IPS DF 19.7 (cell line): ENCODE data around the gene PUS7L.
"Not testable (repeated sequence)": the region's sequence is repeated elsewhere in the genome, so short reads cannot be mapped to it uniquely, and the experiment has no call there.

Experiments
- DNase-seq: peaks from one replicate; pipeline ENCODE4 v3.0.0-alpha.2; 2013; ENCODE audit warnings: low read depth, low spot score

Gene PUS7L, protein sequence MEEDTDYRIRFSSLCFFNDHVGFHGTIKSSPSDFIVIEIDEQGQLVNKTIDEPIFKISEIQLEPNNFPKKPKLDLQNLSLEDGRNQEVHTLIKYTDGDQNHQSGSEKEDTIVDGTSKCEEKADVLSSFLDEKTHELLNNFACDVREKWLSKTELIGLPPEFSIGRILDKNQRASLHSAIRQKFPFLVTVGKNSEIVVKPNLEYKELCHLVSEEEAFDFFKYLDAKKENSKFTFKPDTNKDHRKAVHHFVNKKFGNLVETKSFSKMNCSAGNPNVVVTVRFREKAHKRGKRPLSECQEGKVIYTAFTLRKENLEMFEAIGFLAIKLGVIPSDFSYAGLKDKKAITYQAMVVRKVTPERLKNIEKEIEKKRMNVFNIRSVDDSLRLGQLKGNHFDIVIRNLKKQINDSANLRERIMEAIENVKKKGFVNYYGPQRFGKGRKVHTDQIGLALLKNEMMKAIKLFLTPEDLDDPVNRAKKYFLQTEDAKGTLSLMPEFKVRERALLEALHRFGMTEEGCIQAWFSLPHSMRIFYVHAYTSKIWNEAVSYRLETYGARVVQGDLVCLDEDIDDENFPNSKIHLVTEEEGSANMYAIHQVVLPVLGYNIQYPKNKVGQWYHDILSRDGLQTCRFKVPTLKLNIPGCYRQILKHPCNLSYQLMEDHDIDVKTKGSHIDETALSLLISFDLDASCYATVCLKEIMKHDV

DNA sequence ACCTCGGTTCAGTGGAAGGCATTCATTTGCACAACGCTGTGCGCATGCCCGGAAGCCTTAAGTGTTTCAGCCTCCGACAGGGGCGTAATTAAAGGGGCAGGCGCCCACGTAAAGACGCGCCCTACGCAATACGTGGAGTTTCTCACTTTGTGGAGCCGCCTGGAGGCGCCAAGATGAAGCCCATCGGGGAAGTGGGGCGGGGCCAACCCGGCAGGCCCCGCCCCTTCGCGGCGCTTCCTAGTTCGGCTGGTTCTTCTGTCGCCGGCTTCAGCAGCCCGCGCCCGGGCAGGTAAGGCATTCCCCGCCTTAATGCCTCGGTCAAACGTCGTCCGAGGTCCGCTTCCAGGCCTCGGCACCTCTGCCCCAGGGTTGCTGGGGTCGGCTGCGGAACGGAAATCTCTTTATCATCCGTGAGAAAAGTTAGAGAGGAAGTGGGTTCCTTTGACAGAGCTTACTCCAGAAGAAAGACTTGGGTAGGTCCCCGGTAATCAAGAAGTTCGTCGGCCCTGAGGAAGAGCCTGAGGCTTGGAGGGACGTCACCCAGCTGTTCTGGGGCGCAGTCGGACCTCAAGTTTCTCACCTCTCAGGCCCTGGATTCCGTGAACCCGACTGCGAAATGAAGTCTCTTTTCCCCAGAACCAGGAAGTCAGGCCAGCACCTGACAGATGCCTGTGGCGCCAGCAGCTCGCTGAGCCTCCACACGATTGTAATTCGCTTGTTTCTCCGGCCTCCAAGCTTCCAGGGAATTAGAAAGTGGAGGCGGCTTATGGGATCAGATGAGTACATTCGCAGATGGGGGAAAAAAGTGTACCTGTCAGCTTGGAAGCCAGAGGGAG, at the start of gene PUS7L, which contains the start of gene IRAK4:
Gene PUS7L, minus strand, starts transcription at position 63 of the 836 bp plus-strand sequence. CDS start 3,545 bp downstream, outside the sequence.
Gene IRAK4, plus strand, starts transcription at position 224 of the 836 bp plus-strand sequence. CDS start 9,161 bp downstream, outside the sequence.
- DNase-seq = peak; percentile 90

- DNase-seq = no peak
Measured at GRCh38 chr12:43807386-43807785, 48.8 kb upstream of the PUS7L start.

DNA sequence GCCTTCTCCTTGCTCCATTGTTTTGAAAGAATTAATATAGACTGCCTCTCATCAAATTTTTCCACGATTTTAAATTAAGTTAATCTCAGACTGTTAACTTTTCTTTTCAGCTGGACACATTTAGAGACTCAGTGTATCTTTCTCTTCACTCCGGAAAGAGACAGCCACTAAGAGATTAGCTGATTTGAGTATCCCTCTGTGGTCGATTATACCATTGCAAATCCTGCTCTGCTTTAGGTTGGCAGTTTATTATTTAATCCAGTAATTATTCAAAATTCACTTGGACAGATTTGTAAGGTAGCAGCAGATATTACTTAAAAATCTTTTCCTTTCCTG, 48.1 kb upstream of the PUS7L start:
- DNase-seq = no peak

- no peak for DNase-seq
Measured at GRCh38 chr12:43805860-43806736, 47.5 kb upstream of the PUS7L start, which contains the start of gene TWF1. Gene TWF1, minus strand, starts transcription at chr12:43806317. Its CDS starts 72 bp downstream, at chr12:43806245.

GRCh38 chr12:43805149-43805859, 46.7 kb upstream of the PUS7L start:
- no peak for DNase-seq

GRCh38 chr12:43797561-43798217, 39.1 kb upstream of the PUS7L start:
- no peak for DNase-seq

GRCh38 chr12:43795716-43796280, 37.2 kb upstream of the PUS7L start:
- no peak for DNase-seq

- DNase-seq = no peak
Measured at GRCh38 chr12:43789941-43790340, 31.4 kb upstream of the PUS7L start.

- no peak for DNase-seq
Measured at GRCh38 chr12:43786899-43787693, 28.5 kb upstream of the PUS7L start.

DNA sequence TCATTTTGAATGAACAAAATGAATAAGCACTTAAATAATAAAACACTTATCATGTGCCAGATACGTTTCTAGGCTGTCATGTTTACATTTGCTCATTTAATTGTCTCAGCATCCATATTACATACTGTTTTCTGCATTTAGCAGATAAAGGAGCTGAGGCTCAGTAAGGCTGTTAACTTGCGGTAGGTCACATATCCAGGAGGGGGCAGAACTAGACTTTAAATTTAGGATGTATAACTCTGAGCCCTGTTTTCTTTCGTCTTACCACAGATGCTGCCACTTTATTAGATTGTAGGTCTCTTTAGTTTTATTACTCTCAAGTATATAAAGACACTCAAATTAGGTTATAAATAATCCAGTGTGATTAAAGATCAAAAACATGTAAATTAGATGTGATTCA, 17.9 kb upstream of the PUS7L start:
- no peak for DNase-seq

DNA sequence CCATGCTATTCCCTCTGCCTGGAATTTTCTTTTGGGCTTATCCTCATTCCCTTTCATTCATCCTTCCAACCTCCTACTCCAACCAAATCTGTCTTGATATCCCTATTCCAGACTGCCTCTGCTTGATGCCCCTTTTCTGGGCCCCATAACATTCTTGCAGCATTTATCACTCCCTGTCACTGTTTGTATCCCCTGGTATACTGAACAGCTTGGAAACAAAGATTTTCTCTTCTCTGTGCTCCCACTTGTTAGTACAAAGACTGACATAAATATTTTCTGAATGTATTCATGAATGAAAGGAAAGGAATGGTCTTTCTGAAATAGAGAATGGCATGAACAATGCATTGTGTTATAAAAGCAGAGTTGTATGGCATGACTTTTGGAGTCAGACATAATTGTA, 7.7 kb upstream of the PUS7L start:
- DNase-seq = no peak

DNA sequence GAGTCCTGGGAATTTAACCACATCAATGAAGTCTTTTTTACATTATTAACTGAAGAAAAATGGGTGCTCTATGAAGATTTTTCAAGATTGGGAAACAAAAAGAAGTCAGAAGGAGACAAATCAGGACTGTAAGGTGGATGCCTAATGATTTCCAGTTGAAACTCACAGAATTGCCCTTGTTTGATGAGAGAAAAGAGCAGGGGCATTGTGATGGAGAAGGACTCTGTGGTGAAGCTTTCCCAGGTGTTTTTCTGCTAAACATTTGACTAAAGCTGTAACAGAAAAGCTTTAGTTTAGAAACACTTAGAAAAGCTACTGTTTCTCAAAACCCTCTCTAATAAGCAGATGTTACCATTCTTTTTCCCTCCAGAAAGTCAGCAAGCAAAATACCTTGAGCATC, 5.9 kb upstream of the PUS7L start:
- DNase-seq = no peak

DNA sequence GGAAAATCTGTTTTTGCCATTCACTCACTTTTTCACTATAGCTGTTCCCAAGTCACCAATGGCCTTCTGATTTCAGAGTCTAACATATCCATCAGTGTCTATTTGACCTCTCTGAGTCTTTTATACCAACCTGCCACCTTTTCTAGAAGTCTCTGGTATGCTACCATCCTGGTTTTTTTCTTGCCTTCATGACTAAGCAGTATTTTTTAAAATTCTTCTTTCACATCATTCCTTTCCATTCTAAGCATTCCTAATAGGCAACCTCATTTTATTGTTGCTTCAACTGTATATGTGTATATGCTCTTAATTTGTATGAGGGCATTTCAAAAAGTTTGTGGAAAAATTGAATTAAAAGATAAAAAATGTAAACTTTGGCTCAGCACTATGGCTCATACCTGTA, 5.2 kb upstream of the PUS7L start:
- DNase-seq = no peak

DNA sequence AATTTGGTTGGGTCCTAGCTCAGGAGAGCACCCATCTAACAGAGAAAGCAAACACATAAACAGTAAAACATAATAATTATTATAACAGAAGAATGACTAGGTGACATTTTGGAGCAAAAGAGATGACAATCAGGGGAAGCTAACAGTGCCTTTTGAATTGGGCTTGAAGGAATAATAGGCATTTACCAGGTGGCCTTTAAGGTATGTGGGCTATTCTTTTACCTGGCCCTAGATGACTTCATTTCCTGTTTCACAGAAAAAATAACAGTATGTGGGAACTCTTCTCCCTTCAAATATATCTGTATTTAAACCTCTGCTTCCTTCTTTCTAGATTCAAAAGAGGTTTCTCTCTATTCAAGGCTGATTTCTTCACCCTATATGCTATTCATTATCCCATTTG, 4.0 kb upstream of the PUS7L start:
- no peak for DNase-seq

DNA sequence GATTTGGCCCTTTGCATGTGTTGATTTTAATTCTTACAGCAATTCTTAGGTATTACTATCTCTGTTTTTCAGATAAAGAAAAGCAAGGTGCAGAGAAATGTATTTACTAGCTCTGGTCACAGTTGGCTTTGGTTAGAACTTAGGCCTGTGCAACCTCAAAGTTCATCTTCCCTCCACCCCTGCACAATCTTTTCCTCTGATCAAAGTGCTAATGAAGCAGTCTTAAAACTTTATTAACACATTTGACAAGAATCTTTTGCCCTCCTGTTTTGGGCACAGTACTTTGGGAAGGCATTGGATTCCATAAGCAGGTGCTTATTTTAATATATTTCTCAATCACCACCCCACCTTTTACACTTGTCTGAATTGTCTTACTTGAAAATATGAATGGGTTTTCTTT, 2.9 kb upstream of the PUS7L start:
- DNase-seq = no peak

GRCh38 chr12:43760396-43760795, 1.8 kb upstream of the PUS7L start:
- DNase-seq = no peak

GRCh38 chr12:43758247-43758727, 303 bp downstream of the PUS7L start:
- DNase-seq = no peak

DNA sequence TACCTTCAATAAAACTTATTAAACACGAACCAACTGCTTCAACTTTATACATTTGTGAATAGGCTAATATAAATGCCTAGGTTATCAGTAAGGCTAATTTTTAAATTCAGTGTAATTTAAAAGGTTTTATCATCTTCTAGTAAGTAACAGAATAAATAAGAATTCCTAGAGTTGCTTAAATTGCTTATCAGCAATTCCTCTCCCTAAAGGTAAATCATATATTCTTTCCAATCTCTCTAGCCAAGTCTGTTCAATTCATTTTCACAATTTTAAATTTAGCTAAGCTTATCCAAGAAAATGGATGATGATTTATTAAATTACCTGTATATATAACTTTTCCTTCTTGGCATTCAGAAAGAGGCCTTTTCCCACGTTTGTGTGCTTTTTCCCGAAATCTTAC, 4.6 kb downstream of the PUS7L start:
- DNase-seq = no peak

- DNase-seq = not testable (repeated sequence)
Measured at GRCh38 chr12:43751360-43751759, 7.2 kb downstream of the PUS7L start.
